B cell (primary cell): Measurements from ENCODE around the gene ZNF672. TPM values are rescaled to one million over a fixed set of nuclear protein-coding genes. Genes with fewer than 3 reads are reported as not detected.

Source experiments
- ATAC-seq: fragments of 200-7000 bp; cut with Tn5 transposase; one replicate; pipeline ENCODE4 v1.10.0; 2021; ENCODE audit warnings: low read depth, mild to moderate bottlenecking, moderate number of reproducible peaks, moderate library complexity
- CTCF ChIA-PET: fragments of 350-600 bp; sonication (Branson Sonifier 250); formaldehyde crosslinking; loops from one replicate; lab custom pipeline; 2021; ENCODE audit warnings: antibody characterized with exemption, inconsistent platforms; lab: Charles Lee
- POLR2A ChIA-PET: fragments of 350-600 bp; sonication (Branson Sonifier 250); formaldehyde crosslinking; loops from one replicate; lab custom pipeline; 2021; ENCODE audit warnings: antibody characterized with exemption; lab: Charles Lee
- DNase-seq: peaks from one replicate; pipeline ENCODE4 v3.0.0; 2013
- H2AFZ ChIP-seq: 2 replicates; pipeline ENCODE4 v1.6.1; 2012; ENCODE audit warnings: mild to moderate bottlenecking, low read depth, low read length; ENCODE audit not compliant: insufficient read depth, poor library complexity, severe bottlenecking
- H3K27ac ChIP-seq, 2 donors: 1 replicate in 1 of 2; 2 replicates in 1 of 2; pipeline ENCODE4 v1.5.1; 2012 to 2013; ENCODE audit warnings: low read length in 2 of 2, mild to moderate bottlenecking in 2 of 2, moderate library complexity in 1 of 2
- H3K27me3 ChIP-seq, 4 experiments: fragments of 200-600 bp in 1 of 4; sonication (generic) in 1 of 4; replicated peaks in 1 of 4; 1 replicate in 2 of 4; 2 replicates in 2 of 4; pipeline versions ENCODE4 v1.6.1 to v1.7.0; 2013 to 2016; ENCODE audit warnings: low read length in 3 of 4, mild to moderate bottlenecking in 2 of 4, mixed read lengths in 1 of 4, moderate library complexity in 1 of 4; ENCODE audit not compliant: insufficient read depth in 4 of 4, control insufficient read depth in 3 of 4; ENCODE audit errors: control extremely low read depth in 1 of 4
- H3K36me3 ChIP-seq, 2 experiments: replicated peaks in 1 of 2; 1 replicate in 1 of 2; 2 replicates in 1 of 2; pipeline versions ENCODE4 v1.6.1 to v1.7.1; 2013; ENCODE audit warnings: low read length in 1 of 2; ENCODE audit not compliant: insufficient read depth in 2 of 2, control insufficient read depth in 1 of 2; ENCODE audit errors: control extremely low read depth in 1 of 2, extremely low read depth in 1 of 2
- H3K4me1 ChIP-seq, 2 donors: fragments of 200-600 bp in 1 of 2; sonication (generic) in 1 of 2; 1 replicate in 1 of 2; 2 replicates in 1 of 2; pipeline versions ENCODE4 v1.5.1 to v1.6.1; 2013 to 2017; ENCODE audit warnings: low read length in 2 of 2; ENCODE audit not compliant: control insufficient read depth in 2 of 2, insufficient read depth in 2 of 2
- H3K4me2 ChIP-seq: replicated peaks from 2 replicates; pipeline ENCODE3; 2012; ENCODE audit warnings: mild to moderate bottlenecking, low read depth, low read length; ENCODE audit not compliant: poor library complexity, severe bottlenecking
- H3K4me3 ChIP-seq, 5 experiments: fragments of 200-600 bp in 1 of 5; sonication (generic) in 1 of 5; 1 replicate in 3 of 5; 2 replicates in 2 of 5; pipeline versions ENCODE4 v1.5.1 to v1.7.0; 2011 to 2016; ENCODE audit warnings: low read length in 4 of 5, mild to moderate bottlenecking in 4 of 5, low read depth in 2 of 5, control low read depth in 1 of 5, moderate library complexity in 1 of 5; ENCODE audit not compliant: insufficient read depth in 1 of 5; ENCODE audit errors: control extremely low read depth in 1 of 5, extremely low read depth in 1 of 5
- H3K79me2 ChIP-seq: fragments of 200-600 bp; sonication (generic); one replicate; pipeline ENCODE4 v1.6.0; 2016; ENCODE audit warnings: low read length; ENCODE audit not compliant: control insufficient read depth, insufficient read depth
- H3K9ac ChIP-seq: fragments of 200-600 bp; sonication (generic); 2 replicates; pipeline ENCODE4 v1.6.1; 2017; ENCODE audit warnings: mild to moderate bottlenecking, low read length, moderate library complexity
- H3K9me3 ChIP-seq, 3 donors: one replicate each; pipeline versions ENCODE4 v1.6.1 to v1.7.1; 2013; ENCODE audit warnings: low read length in 2 of 3; ENCODE audit not compliant: control insufficient read depth in 2 of 3, insufficient read depth in 1 of 3; ENCODE audit errors: control extremely low read depth in 1 of 3
- H4K20me1 ChIP-seq: 2 replicates; pipeline ENCODE4 v1.6.0; 2012; ENCODE audit warnings: mild to moderate bottlenecking, low read length; ENCODE audit not compliant: insufficient read depth, control insufficient read depth, poor library complexity, severe bottlenecking
- H3K27ac Mint-ChIP-seq: one replicate; pipeline ENCODE4 v1.8.0; 2021; ENCODE audit warnings: mixed read lengths
- H3K27me3 Mint-ChIP-seq: one replicate; pipeline ENCODE4 v1.8.0; 2021; ENCODE audit warnings: mixed read lengths
- H3K4me1 Mint-ChIP-seq: one replicate; pipeline ENCODE4 v1.8.0; 2021; ENCODE audit warnings: mixed read lengths
- H3K4me3 Mint-ChIP-seq: one replicate; pipeline ENCODE4 v1.8.0; 2021; ENCODE audit warnings: mixed read lengths
- H3K9me3 Mint-ChIP-seq: one replicate; pipeline ENCODE4 v1.8.0; 2022; ENCODE audit warnings: mixed read lengths; ENCODE audit not compliant: insufficient read depth
- CTCF ChIP-seq: fragments of 200-600 bp; IDR thresholded peaks from one replicate; pipeline ENCODE4 v1.8.0; 2022; ENCODE audit warnings: antibody characterized with exemption, mild to moderate bottlenecking
- EZH2 ChIP-seq: IDR thresholded peaks from 2 replicates; pipeline ENCODE4 v1.6.1; 2012; ENCODE audit warnings: borderline replicate concordance, low read depth, mild to moderate bottlenecking, moderate library complexity, low read length; ENCODE audit not compliant: insufficient read depth, poor library complexity, severe bottlenecking
- WGBS: methylation state at CpG from one replicate; pipeline ENCODE4 v1.1.5; 2013; ENCODE audit warnings: missing lambda C conversion rate; ENCODE audit not compliant: insufficient coverage; 5-methylcytosine and 5-hydroxymethylcytosine counted together
- intact Hi-C: fragments of 100-400 bp; cut with micrococcal nuclease; formaldehyde crosslinking; loops from one replicate; pipeline ENCODE4 v1.10.0; 2022
- polyA plus RNA-seq: library from polyadenylated mRNA; depleted of rRNA; stranded (reverse); fragments of >200 nt; gene quantifications from 2 replicates; pipeline ENCODE4 v1.2.3, GENCODE V29; 2012
- total RNA-seq, 2 donors: library from RNA; stranded (reverse); fragments of 120-200 nt in 1 of 2; gene quantifications; 1 replicate in 1 of 2; 2 replicates in 1 of 2; pipeline versions ENCODE4 v1.2.3 to v1.2.4, GENCODE V29; 2013 to 2022

The ZNF672 gene
- total and polyA plus RNA-seq, 2 donors (not counting 1 experiment from before 2014, with no cell fraction given): 46.4 to 56.3 TPM

GRCh38 chr1:248857749-248858095, 19.7 kb downstream of the ZNF672 start:
- peak overlapping the region; percentile 74 for H2AFZ ChIP-seq
- H3K9me3 ChIP-seq: no peaks in the 10 kb centered on the region
- ChIA-PET POLR2A (interaction anchor here (1.7 to 2.8 kb wide), 5 partner anchors 15 to 65 kb away, joined by 10 to 88 read pairs (median 13); partner anchors contain the start of genes PGBD2, SH3BP5L and ZNF672), CTCF (interaction anchor here (0.7 to 5.1 kb wide), 9 partner anchors 11 to 68 kb away, joined by 3 to 64 read pairs (median 5); partner anchors contain the start of genes SH3BP5L and ZNF672)
- no peaks in the 10 kb centered on the region for H3K9me3 Mint-ChIP-seq
- H3K27ac ChIP-seq: peak overlapping the region in 1 of 2 donors; percentile 91
- H3K9ac ChIP-seq: peak overlapping the region; percentile 81
- no peaks in the 10 kb centered on the region for H3K27me3 ChIP-seq
- peaks cover 0 to 6% of the 10 kb centered on the region in 2 experiments for H3K36me3 ChIP-seq
- peak overlapping the region; percentile 98 for H3K27ac Mint-ChIP-seq
- no peaks in the 10 kb centered on the region for H3K27me3 Mint-ChIP-seq
- intact Hi-C loops: loop anchor here (1.0 kb wide), 1 partner anchor 18 kb away; no protein-coding TSS in a partner anchor
- H3K4me1 ChIP-seq: peaks cover 23 to 41% of the 10 kb centered on the region in 2 donors
- no peak for DNase-seq
- peak overlapping the region; percentile 95 for H3K4me3 Mint-ChIP-seq
- TF ChIP-seq EZH2 (no peak), CTCF (no peak)
- peaks cover 14% of the 10 kb centered on the region for H3K79me2 ChIP-seq
- H3K4me3 ChIP-seq: peak overlapping the region; percentile 51 to 85 (median 71)
- H4K20me1 ChIP-seq: no peaks in the 10 kb centered on the region
- no peak for ATAC-seq
- 50% methylated on average over 4 of the region's 4 CpGs for WGBS
- H3K4me2 ChIP-seq: peak overlapping the region; percentile 88
- H3K4me1 Mint-ChIP-seq: peaks cover 54% of the 10 kb centered on the region
